ENCODE measurements around the gene ITGB6.

The ITGB6 gene

DNA sequence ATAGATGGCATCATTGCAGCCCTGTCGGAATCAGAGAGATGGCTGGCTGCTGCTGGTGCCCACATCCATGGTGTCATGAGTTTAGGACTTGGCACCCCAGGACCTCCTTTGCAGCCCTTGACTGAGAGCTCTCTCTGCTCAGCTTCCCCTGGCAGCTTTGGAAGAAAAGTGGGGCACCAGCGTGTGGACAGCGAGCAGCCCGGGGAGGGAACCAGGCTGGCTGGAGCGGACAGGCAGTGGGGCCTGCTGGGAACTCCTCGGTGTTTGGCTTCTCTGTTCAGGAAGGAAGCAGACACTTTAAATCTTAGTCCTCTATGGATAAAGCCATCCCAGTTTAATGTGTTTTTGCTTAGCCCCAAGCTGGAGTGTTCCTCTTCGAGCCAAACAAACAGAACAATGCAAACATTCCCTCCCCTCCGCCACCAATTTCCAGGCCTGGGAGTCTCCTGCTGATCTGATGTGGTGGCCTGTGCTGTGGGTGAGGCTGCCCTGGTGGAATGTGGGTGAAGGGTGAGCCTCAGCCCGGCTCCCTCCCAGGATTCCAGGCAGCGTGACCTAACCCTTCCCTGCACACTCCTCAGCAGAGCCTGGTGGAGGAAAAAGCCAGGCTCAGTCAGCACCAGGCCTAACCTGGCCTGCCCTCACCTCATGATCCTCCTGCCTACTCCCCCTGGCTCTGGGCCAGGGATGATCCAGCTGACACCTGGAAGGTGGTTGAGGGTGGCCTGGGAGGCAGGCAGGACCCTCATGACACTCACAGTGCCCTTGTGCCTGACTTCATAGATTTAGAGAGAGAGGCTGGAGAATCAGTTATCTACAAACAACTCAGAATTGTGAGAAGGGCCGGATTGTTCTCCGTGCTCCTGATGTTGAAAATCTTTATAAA, 21.6 kb upstream of the ITGB6 start:
- DNase-seq (ENCODE audit: low read depth) = no peak

GRCh38 chr2:160220545-160221009, 20.5 kb upstream of the ITGB6 start:
- no peak for DNase-seq (ENCODE audit: low read depth)

GRCh38 chr2:160220026-160220425, 20.0 kb upstream of the ITGB6 start:
- DNase-seq (ENCODE audit: low read depth) = no peak

- DNase-seq (ENCODE audit: low read depth) = peak; percentile 7
Measured at GRCh38 chr2:160214461-160215445, 14.7 kb upstream of the ITGB6 start.

DNA sequence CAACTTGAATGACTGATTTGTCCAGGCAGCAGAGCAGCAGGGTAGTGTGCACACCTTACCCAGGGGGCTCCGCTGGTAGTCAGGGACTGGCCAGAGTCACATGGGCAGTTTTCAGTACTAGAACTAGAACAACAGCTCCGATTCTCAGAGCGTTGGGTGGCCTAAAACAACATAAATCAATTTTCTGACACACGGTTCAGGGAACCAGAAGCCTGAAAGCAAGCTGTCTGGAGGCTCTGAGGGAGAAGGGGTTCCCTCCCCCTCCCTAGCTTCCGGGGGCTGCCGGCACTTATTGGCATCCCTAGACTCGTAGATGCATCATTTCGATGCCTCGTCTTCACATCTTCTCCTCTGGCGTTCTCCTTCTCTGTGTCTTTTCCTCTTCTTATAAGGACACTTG, 13.4 kb upstream of the ITGB6 start:
- no peak for DNase-seq (ENCODE audit: low read depth)

DNA sequence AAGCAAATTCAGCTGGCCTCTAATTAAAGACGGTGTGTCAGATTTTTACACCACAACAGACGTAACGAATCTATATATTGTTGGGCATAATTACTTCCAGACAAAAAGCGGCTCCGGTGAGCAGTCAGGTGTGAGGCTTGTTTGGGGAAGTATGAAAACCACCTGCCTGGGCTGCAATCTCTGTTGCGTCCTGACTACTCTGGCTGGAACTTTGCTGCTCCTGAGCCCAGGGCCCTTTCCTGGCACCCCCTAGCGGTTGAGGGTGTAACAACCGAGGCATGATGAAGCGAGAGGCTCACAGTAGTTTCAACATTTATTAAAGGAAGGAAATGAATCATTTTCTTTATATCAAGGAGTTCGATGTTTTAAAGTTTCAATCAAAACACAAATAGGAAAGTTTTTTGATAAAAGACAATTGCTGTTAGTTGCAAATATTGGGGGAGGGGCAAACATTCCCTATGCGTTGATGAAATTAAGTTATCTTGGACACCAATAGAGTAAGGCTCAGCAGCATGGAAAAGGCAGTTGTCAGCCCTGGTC, 10.6 kb upstream of the ITGB6 start:
- DNase-seq (ENCODE audit: low read depth) = peak; percentile 12

DNA sequence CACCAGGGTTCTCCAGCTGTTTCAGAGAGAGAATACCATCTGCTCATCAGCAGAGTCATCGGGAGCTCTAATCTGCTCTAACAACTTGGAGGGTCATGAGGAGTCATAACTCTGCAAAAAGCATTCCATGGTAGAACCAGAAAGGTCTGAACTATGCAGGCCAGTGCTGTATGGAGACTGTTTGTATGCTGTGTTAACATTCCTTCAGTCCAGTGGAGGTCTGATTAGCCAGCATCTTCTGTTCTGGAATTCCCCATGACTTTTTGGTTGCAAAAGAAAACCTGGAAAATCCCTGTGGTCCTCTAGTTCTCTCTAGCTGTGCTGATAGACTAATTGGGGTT, 9.4 kb upstream of the ITGB6 start:
- DNase-seq (ENCODE audit: low read depth) = no peak

GRCh38 chr2:160208655-160209515, 8.8 kb upstream of the ITGB6 start:
- DNase-seq (ENCODE audit: low read depth) = no peak

GRCh38 chr2:160207804-160208654, 8.0 kb upstream of the ITGB6 start:
- DNase-seq (ENCODE audit: low read depth) = no peak

GRCh38 chr2:160207271-160207670, 7.2 kb upstream of the ITGB6 start:
- no peak for DNase-seq (ENCODE audit: low read depth)

DNA sequence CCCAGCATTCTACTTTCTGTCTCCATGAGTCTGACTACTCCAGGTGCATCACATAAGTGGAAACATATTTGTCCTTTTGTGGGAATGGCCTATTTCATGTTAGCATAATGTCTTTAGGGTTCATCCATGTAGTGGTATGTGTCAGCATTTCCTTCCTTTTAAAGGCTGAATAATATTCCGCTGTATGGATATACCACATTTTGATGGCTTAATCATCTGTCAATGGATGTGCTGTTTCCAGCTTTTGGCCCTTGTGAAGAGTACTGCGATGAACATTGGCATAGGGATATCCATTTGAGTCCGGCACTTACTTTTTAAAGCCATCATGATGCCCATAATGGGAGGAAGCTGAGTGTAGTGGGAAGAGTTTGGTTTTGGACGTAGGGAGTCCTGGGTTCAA, 6.4 kb upstream of the ITGB6 start:
- no peak for DNase-seq (ENCODE audit: low read depth)

DNA sequence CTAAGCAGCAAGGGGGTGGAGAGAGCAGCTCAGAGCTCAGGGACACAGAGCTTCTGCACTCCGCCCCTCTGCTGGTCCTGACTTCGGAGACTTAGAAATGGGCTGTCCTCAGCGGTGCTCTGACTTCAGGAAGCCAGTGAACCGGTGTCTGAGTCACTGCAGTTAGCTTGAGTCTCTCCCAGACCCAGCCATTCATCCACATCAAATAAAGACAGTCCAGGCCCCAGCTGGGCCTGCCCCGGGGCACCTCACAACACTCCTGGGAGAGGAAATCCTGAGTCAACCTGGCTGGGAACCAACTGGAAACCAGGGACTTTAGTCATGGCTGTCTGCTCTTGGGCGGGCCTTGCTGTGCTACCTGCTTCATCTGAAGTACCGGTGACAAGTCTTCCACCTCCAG, 5.4 kb upstream of the ITGB6 start:
- no peak for DNase-seq (ENCODE audit: low read depth)

DNA sequence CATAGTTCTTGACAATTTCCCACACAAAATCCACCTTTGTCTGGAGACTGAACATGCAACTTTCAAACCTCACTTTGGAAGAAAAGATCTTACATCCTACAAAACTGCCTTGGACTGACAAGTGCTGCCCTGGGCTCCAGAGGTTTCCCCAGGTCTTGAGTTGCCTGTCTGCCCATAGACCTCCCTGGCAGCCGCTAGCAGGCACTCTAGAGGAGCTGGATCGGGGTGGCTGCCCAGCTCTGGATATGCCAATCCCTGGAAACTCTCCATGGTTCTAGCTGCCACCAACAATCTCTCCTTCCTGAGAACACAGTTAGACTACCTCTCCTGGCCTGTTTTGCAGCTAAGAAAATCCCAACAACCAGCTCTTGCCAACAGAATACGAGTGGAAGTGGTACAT, 3.4 kb upstream of the ITGB6 start:
- DNase-seq (ENCODE audit: low read depth) = no peak

DNA sequence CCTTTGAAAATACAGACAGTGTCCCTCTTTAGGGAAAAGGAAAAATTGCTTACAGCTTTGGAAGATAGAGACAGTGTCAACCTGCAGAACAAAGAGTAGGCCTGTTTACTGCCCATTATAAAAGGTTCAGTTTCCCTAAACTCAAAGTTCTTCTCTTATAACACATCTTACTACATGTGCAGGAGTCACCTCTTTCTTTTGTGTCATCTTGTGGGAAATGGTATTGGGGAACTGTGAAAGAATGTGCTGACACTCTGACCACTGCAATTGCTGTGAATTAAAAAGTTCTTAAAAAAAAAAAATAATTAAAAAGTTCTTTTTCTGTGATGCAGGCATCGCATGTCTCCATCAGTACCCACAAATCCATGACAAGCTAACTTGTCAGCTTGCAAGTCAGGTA, 2.9 kb upstream of the ITGB6 start:
- no peak for DNase-seq (ENCODE audit: low read depth)

- DNase-seq (ENCODE audit: low read depth) = no peak
Measured at GRCh38 chr2:160201849-160202539, 1.9 kb upstream of the ITGB6 start.

DNA sequence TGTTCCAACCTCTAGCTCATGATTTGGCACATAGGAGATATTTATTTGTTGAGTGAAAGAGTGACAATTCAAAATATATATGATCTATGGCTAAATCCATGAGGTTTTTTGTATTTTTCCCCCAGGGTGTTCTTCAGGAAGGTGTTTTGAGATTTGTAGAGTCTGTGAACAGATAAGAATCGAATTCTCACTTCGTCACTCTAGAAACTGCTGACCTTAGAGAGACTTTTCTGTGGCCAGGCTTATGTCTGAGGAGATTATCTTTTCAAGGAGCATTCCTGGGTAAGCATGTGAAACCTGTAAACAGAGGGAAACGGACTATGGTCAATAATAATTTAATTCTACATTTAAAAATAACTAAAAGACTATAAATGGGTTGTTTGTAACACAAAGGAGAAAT, 849 bp upstream of the ITGB6 start:
- no peak for DNase-seq (ENCODE audit: low read depth)

DNA sequence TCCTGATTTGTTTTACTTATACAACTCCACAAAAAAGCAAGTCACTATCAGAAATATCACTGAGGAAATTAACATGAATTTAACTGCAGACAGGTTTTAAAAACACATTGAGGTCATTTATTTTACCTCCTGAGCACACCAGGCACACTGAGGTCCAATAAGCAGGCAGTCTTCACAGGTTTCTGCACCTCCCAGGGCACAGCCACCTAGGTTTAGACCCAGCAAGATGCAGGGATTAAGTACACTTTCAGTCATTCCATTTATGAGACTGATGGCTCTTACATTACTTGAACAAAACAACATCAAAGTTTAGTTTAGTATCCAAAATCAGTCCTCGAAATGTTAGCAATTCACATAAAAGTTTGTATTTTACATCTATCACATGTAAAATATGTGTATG, 1.0 kb downstream of the ITGB6 start:
- DNase-seq (ENCODE audit: low read depth) = no peak

GRCh38 chr2:160197587-160197986, 2.5 kb downstream of the ITGB6 start:
- no peak for DNase-seq (ENCODE audit: low read depth)

DNA sequence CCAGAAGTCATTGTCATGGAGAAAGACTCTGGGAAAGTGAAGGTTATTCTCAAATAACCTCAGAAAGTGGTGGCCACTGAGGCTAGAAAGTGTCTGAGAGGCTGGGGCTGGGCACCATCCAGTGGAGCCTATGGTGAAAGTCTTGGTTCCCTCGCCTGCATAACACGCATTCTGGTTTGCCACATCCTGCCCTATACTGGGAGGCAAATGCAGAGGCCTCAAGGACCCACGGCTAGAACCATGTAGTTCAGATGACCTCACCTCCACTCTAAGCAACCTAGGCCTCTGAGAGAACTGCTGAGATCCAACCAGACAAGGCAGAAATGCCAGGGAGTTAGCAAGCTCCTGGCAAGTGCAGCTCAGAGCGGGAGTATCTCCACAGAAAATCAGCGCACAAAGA, 5.1 kb downstream of the ITGB6 start:
- DNase-seq (ENCODE audit: low read depth) = no peak

DNA sequence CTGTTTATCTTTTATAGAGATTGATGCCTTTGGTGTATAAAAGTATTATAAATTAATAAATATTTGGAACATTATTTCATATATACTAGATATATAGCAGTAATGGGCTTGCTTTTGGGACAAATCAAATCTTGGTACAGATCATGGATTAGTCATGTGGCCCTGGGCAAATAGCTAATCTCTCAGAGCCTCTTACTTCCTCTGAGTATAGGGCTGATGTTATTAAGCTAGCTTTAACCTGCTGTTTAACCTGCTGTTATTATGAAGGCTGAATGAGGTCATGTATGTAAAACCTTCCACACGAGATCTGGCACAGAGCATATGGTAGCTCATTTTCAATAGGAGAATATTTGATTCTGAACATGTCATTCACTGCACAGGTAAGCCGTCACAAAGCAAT, 5.7 kb downstream of the ITGB6 start:
- no peak for DNase-seq (ENCODE audit: low read depth)

Measured in CMK (cell line).